K562 (cell line): Measurements from ENCODE around the gene SMARCB1. TPM values are rescaled to one million over a fixed set of nuclear protein-coding genes. Genes with fewer than 3 reads are reported as not detected.
A peak's percentile ranks its signal among the peaks of the same experiment; 100 is the strongest.

ENCODE experiments used
- ATAC-seq: fragments of 200-7000 bp; cut with Tn5 transposase; 3 replicates; pipeline ENCODE4 v1.9.1; 2020; ENCODE audit warnings: moderate library complexity
- BruUV-seq: library from RNA; stranded (reverse); fragments of 400-500 nt; replicated peaks from 2 replicates; lab custom pipeline; 2021; lab: Mats Ljungman, UMichigan
- CTCF ChIA-PET: fragments of 300-600 bp; formaldehyde crosslinking; extraction: SDS; loops from one replicate; lab custom pipeline; 2021; ENCODE audit warnings: low intra/inter-chr PET ratio; lab: Yijun Ruan, JAX
- POLR2A ChIA-PET: fragments of 300-600, 350-650 bp; sonication (Branson Sonifier 250); formaldehyde crosslinking; extraction: SDS; loops from one replicate; lab custom pipeline; 2021; ENCODE audit warnings: antibody characterized with exemption, inconsistent platforms; lab: Yijun Ruan, JAX
- DNase-seq, 4 experiments: peaks; one replicate each; pipeline versions ENCODE4 v3.0.0 to v3.0.0-alpha.2; 2011 to 2018; ENCODE audit warnings: low spot score in 3 of 4, mixed read lengths in 3 of 4; ENCODE audit errors: extremely low read depth in 1 of 4
- FAIRE-seq: peaks from 2 replicates; lab custom pipeline; 2011; peaks lifted over from hg19 to GRCh38; lab: Jason Lieb, UNC
- H2AFZ ChIP-seq: 2 replicates; pipeline ENCODE4 v1.6.0; 2011; ENCODE audit warnings: low read depth, low read length, control low read depth, inconsistent platforms
- H3K27ac ChIP-seq: fragments of 200-600 bp; 3 replicates; pipeline ENCODE4 v1.8.0; 2011; ENCODE audit warnings: low read depth, mild to moderate bottlenecking, control low read depth, inconsistent platforms, low read length, moderate library complexity, mixed read lengths; ENCODE audit errors: extremely low read depth
- H3K27me3 ChIP-seq, 2 experiments: fragments of 300-600 bp in 1 of 2; 2 replicates in 1 of 2; 3 replicates in 1 of 2; pipeline versions ENCODE4 v1.6.0 to v1.8.0; 2011; ENCODE audit warnings: inconsistent platforms in 2 of 2, low read length in 2 of 2, mild to moderate bottlenecking in 1 of 2, mixed read lengths in 1 of 2, moderate library complexity in 1 of 2; ENCODE audit not compliant: control insufficient read depth in 2 of 2, insufficient read depth in 2 of 2
- H3K36me3 ChIP-seq: fragments of 300-600 bp; 3 replicates; pipeline ENCODE4 v1.8.0; 2011; ENCODE audit warnings: mild to moderate bottlenecking, low read length, inconsistent platforms; ENCODE audit not compliant: control insufficient read depth, insufficient read depth
- H3K4me1 ChIP-seq, 2 experiments: fragments of 200-600 bp in 1 of 2; replicated peaks in 1 of 2; 2 replicates in 1 of 2; 3 replicates in 1 of 2; pipeline versions ENCODE4 v1.5.1 to v1.8.0; 2011; ENCODE audit warnings: inconsistent platforms in 2 of 2, low read length in 2 of 2, mild to moderate bottlenecking in 1 of 2, mixed read lengths in 1 of 2, moderate library complexity in 1 of 2; ENCODE audit not compliant: control insufficient read depth in 2 of 2, insufficient read depth in 2 of 2
- H3K4me2 ChIP-seq: 2 replicates; pipeline ENCODE4 v1.6.1; 2011; ENCODE audit warnings: low read length, control low read depth, inconsistent platforms, mixed read lengths; ENCODE audit not compliant: insufficient read depth
- H3K4me3 ChIP-seq: fragments of 200-600 bp; sonication (generic), shearing (Covaris generic); 2 replicates; pipeline ENCODE4 v1.5.1; 2016; ENCODE audit warnings: control low read depth, inconsistent platforms
- H3K79me2 ChIP-seq: fragments of 200-600 bp; 3 replicates; pipeline ENCODE4 v1.8.0; 2011; ENCODE audit warnings: low read length, inconsistent platforms; ENCODE audit not compliant: control insufficient read depth, insufficient read depth
- H3K9ac ChIP-seq, 2 experiments: 2 replicates each; pipeline versions ENCODE4 v1.6.0 to v1.6.1; 2011; ENCODE audit warnings: low read depth in 2 of 2, low read length in 2 of 2, control low read depth in 1 of 2, inconsistent platforms in 1 of 2, mild to moderate bottlenecking in 1 of 2, mixed read lengths in 1 of 2; ENCODE audit not compliant: insufficient read depth in 1 of 2
- H3K9me1 ChIP-seq: one replicate; pipeline ENCODE4 v1.6.0; 2011; ENCODE audit warnings: inconsistent platforms, mild to moderate bottlenecking, low read length, moderate library complexity; ENCODE audit not compliant: control insufficient read depth, insufficient read depth
- H3K9me3 ChIP-seq: replicated peaks from 2 replicates; pipeline ENCODE4 v1.5.1; 2011; ENCODE audit warnings: low read depth, low read length, inconsistent platforms; ENCODE audit not compliant: control insufficient read depth, insufficient read depth
- H4K20me1 ChIP-seq: replicated peaks from 2 replicates; pipeline ENCODE4 v1.6.1; 2011; ENCODE audit warnings: low read length, inconsistent platforms, mixed read lengths; ENCODE audit not compliant: control insufficient read depth, insufficient read depth
- BCOR ChIP-seq: fragments of 450-650 bp; IDR thresholded peaks from 2 replicates; pipeline ENCODE4 v1.6.1; 2016
- HNRNPH1 ChIP-seq: fragments of 200-400 bp; formaldehyde crosslinking; optimal IDR thresholded peaks from 2 replicates; pipeline ENCODE3; 2017; ENCODE audit warnings: low read depth, mild to moderate bottlenecking, low read length, moderate library complexity
- KDM1A ChIP-seq, 2 experiments: fragments of 450-650 bp; IDR thresholded peaks; 2 replicates each; pipeline ENCODE4 v1.6.1; 2016; ENCODE audit warnings: mild to moderate bottlenecking in 2 of 2
- RBM25 ChIP-seq: fragments of 200-400 bp; formaldehyde crosslinking; IDR thresholded peaks from 2 replicates; pipeline ENCODE4 v1.6.1; 2018; ENCODE audit warnings: low read length, low read depth, moderate library complexity; ENCODE audit not compliant: severe bottlenecking
- SREBF1 ChIP-seq: fragments of 150-350 bp; IDR thresholded peaks from 2 replicates; pipeline ENCODE4 v1.6.1; 2014; ENCODE audit warnings: antibody characterized with exemption, low read depth, low read length, borderline replicate concordance
- ZFP36 ChIP-seq: fragments of 150-350 bp; IDR thresholded peaks from 2 replicates; pipeline ENCODE4 v1.6.1; 2018; ENCODE audit warnings: low read length, low read depth; ENCODE audit not compliant: partially characterized antibody
- ZNF589 ChIP-seq: fragments of 200-800 bp; sonication (Bioruptor generic); IDR thresholded peaks from 2 replicates; pipeline ENCODE4 v1.6.1; 2016; ENCODE audit warnings: low read depth, missing genetic modification characterization, missing compliant biosample characterization
- WGBS: fragments of 100-300 bp; shearing (Covaris generic); methylation state at CpG from one replicate; pipeline ENCODE4 v1.1.6; 2016; ENCODE audit warnings: low coverage, mixed read lengths; ENCODE audit not compliant: insufficient coverage; ENCODE audit errors: missing lambda C conversion rate; 5-methylcytosine and 5-hydroxymethylcytosine counted together
- in situ Hi-C: fragments of 300-500 bp; cut with MboI; formaldehyde crosslinking; loops from 4 replicates; pipeline ENCODE4 v1.15.0; 2018; ENCODE audit warnings: inconsistent platforms, mixed read lengths
- intact Hi-C: fragments of 100-400 bp; cut with micrococcal nuclease; formaldehyde crosslinking; loops from 2 replicates; pipeline ENCODE4 v1.14.2; 2022
- polyA plus RNA-seq, 8 experiments: library from polyadenylated mRNA; depleted of rRNA in 4 of 8; stranded (reverse) in 5 of 8; unstranded in 3 of 8; fragments of >200 nt; fragmentation: Nextera tagmentation in 2 of 8; fragmentation: Illumina TruSeq in 1 of 8; extraction: Ambion mirVana in 2 of 8; extraction: Trizol in 1 of 8; gene quantifications; 2 replicates each; pipeline versions ENCODE4 v1.2.1 to v1.2.3, GENCODE V29; 2011 to 2014; ENCODE audit warnings: inconsistent platforms in 1 of 8, missing spikeins in 1 of 8
- total RNA-seq, 7 experiments: library from RNA; depleted of rRNA in 6 of 7; stranded (reverse); fragments of >200 nt in 6 of 7; fragmentation: Illumina TruSeq in 2 of 7; extraction: Trizol in 2 of 7; gene quantifications; 2 replicates each; pipeline versions ENCODE4 v1.2.1 to v1.2.3, GENCODE V29; 2011 to 2021; ENCODE audit warnings: low replicate concordance in 1 of 7

Gene SMARCB1
- total and polyA plus RNA-seq, 9 of the 15 experiments (the other 6 are each of a cell fraction or from before 2014, with no cell fraction given), result 1.2 to 113 (median 65.4) TPM

DNA sequence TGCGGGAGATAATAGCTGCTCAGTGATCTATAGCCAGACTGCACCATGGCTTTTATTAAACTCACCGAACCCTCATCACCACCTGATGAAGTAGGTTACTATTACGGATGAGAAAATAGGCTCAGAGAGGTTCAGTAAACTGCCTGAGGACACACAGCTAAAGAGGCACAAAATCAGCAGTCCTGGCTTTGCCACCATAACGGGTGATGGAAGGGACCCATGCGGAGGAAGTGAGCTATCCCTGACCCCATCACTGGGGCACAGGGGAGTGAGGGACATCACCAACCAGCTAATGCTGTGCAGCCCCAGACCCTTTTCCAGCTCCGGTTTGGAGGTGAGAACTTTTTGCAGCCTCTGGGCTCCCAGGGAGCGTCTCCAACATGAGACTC is 59.3 kb downstream of the SMARCB1 start:
- FAIRE-seq, result no peak
- ChIA-PET POLR2A (interaction anchor here (0.6 to 1.2 kb wide), 4 partner anchors 11 to 201 kb away, joined by 3 to 5 read pairs (median 3); partner anchors contain the start of gene MIF), CTCF (no interaction called here)
- no peaks in the 10 kb centered on the region for H3K9me1 ChIP-seq
- no TSS peak for BruUV-seq
- WGBS, result 36% methylated on average over 6 of the region's 7 CpGs
- no peaks in the 10 kb centered on the region for H3K36me3 ChIP-seq
- H3K4me2 ChIP-seq, result no peak overlapping the region
- intact Hi-C loops, result loop anchor here (5.0 kb wide), 3 partner anchors 79 to 309 kb away; partner anchors contain the start of gene CHCHD10
- in situ Hi-C loops, result loop anchor here (10.0 kb wide), 1 partner anchor 221 kb away; no protein-coding TSS in a partner anchor
- no peak overlapping the region for H3K27ac ChIP-seq
- no peak for DNase-seq
- no peaks in the 10 kb centered on the region for H3K79me2 ChIP-seq
- TF ChIP-seq KDM1A (IDR thresholded peaks at IDR 0.05), result peak; percentile 30 to 41; a peak in 1 of 4 replicates
- peak; percentile 72 for TF ChIP-seq ZFP36
- peak; percentile 79 for TF ChIP-seq RBM25
- peak; percentile 79 for TF ChIP-seq BCOR
- TF ChIP-seq SREBF1, result no peak
- TF ChIP-seq ZNF589 (CRISPR knock-in tag), result no peak
- TF ChIP-seq HNRNPH1, result no peak
- H3K27me3 ChIP-seq, result no peaks in the 10 kb centered on the region; a peak in 1 of 5 replicates
- H3K4me1 ChIP-seq, result peaks cover 3 to 25% of the 10 kb centered on the region in 2 experiments; a peak in 3 of 5 replicates
- no peak overlapping the region for H2AFZ ChIP-seq
- H3K4me3 ChIP-seq, result no peak overlapping the region
- no peaks in the 10 kb centered on the region for H3K9me3 ChIP-seq
- no peak for ATAC-seq
- no peaks in the 10 kb centered on the region for H4K20me1 ChIP-seq
- peak overlapping the region in 1 of 2 experiments; percentile 64; a peak in 1 of 4 replicates for H3K9ac ChIP-seq
